Activated T-helper 17 cell treated with anti-CD3 and anti-CD28 coated beads, Interleukin-2, amount 50 U/mL, for 72 hours (primary cell): Measurements from ENCODE around the gene RGMA. TPM values are rescaled to one million over a fixed set of nuclear protein-coding genes. Genes with fewer than 3 reads are reported as not detected.
"Not testable (repeated sequence)": the region's sequence is repeated elsewhere in the genome, so short reads cannot be mapped to it uniquely, and the experiment has no call there.

Experiments used
- ATAC-seq: fragments of 150-1000 bp; cut with Tn5 transposase; replicated peaks from 2 replicates; pipeline ENCODE4 v1.10.0; 2021; ENCODE audit warnings: mild to moderate bottlenecking, moderate library complexity
- H3K27ac Mint-ChIP-seq: one replicate; pipeline ENCODE4 v1.8.0; 2022; ENCODE audit warnings: mixed read lengths
- H3K27me3 Mint-ChIP-seq: one replicate; pipeline ENCODE4 v1.8.0; 2022; ENCODE audit warnings: mixed read lengths
- H3K36me3 Mint-ChIP-seq: one replicate; pipeline ENCODE4 v1.8.0; 2022; ENCODE audit warnings: low read depth, mild to moderate bottlenecking, mixed read lengths
- H3K4me1 Mint-ChIP-seq: one replicate; pipeline ENCODE4 v1.8.0; 2022; ENCODE audit warnings: mixed read lengths
- H3K4me3 Mint-ChIP-seq: one replicate; pipeline ENCODE4 v1.8.0; 2022; ENCODE audit warnings: mild to moderate bottlenecking, mixed read lengths
- H3K9me3 Mint-ChIP-seq: one replicate; pipeline ENCODE4 v1.8.0; 2022; ENCODE audit warnings: mixed read lengths
- total RNA-seq, 2 donors: library from RNA; stranded (reverse); gene quantifications; one replicate each; pipeline ENCODE4 v1.2.3, GENCODE V29; 2022

RGMA gene
- total RNA-seq, 2 donors from 2014 or later = 0.15 to 0.26 TPM

DNA sequence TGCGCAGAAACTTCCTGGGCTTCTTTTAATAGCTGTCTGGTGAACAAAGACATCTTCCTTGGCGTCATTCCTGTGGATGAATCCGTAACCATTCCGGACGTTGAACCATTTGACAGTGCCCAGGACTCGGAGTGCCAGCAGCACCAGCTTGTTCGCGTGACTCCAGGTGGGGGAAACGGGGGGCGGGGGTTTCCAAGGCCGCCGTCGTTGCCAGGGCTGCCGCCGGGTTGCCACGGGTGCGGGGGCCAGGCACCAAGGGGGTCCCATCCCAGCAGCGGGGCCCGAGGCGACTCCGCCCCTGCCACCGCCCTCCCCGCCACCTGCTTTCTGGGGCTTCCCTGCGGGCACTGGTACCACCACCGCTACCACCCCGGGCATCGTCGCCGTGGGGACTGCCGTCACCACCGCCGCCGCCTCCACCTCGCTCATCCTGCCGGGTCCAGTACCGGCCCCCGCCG, 22.8 kb downstream of the RGMA start:
- H3K36me3 Mint-ChIP-seq = no peaks in the 10 kb centered on the region
- no peak for ATAC-seq
- no peak overlapping the region for H3K27ac Mint-ChIP-seq
- no peak overlapping the region for H3K4me3 Mint-ChIP-seq
- no peaks in the 10 kb centered on the region for H3K4me1 Mint-ChIP-seq
- H3K27me3 Mint-ChIP-seq = peaks cover 21% of the 10 kb centered on the region
- no peaks in the 10 kb centered on the region for H3K9me3 Mint-ChIP-seq

GRCh38 chr15:93065641-93066045, 23.4 kb downstream of the RGMA start:
- H3K36me3 Mint-ChIP-seq = no peaks in the 10 kb centered on the region
- H3K4me1 Mint-ChIP-seq = no peaks in the 10 kb centered on the region
- no peak for ATAC-seq
- peaks cover 17% of the 10 kb centered on the region for H3K27me3 Mint-ChIP-seq
- H3K27ac Mint-ChIP-seq = no peak overlapping the region
- no peak overlapping the region for H3K4me3 Mint-ChIP-seq
- H3K9me3 Mint-ChIP-seq = no peaks in the 10 kb centered on the region

- Mint-ChIP-seq H3K4me1 (no peaks in the 10 kb centered on the region), H3K27me3 (peaks cover 9% of the 10 kb centered on the region), H3K9me3 (no peaks in the 10 kb centered on the region), H3K36me3 (no peaks in the 10 kb centered on the region), H3K4me3 (no peak overlapping the region), H3K27ac (no peak overlapping the region)
- ATAC-seq = no peak
Observed at GRCh38 chr15:93063796-93064690, 25.0 kb downstream of the RGMA start.

GRCh38 chr15:93063262-93063671, 25.7 kb downstream of the RGMA start:
- ATAC-seq = no peak
- Mint-ChIP-seq H3K27ac (no peak overlapping the region), H3K9me3 (no peaks in the 10 kb centered on the region), H3K4me1 (no peaks in the 10 kb centered on the region), H3K4me3 (no peak overlapping the region), H3K36me3 (no peaks in the 10 kb centered on the region), H3K27me3 (peaks cover 8% of the 10 kb centered on the region)

- not testable (repeated sequence) for ATAC-seq, H3K4me1 Mint-ChIP-seq, H3K27ac Mint-ChIP-seq, H3K36me3 Mint-ChIP-seq, H3K9me3 Mint-ChIP-seq, H3K4me3 Mint-ChIP-seq, H3K27me3 Mint-ChIP-seq
Observed at GRCh38 chr15:93062628-93063261, 26.3 kb downstream of the RGMA start.

- no peaks in the 10 kb centered on the region for H3K4me1 Mint-ChIP-seq
- H3K36me3 Mint-ChIP-seq = no peaks in the 10 kb centered on the region
- ATAC-seq = no peak
- no peak overlapping the region for H3K27ac Mint-ChIP-seq
- no peaks in the 10 kb centered on the region for H3K9me3 Mint-ChIP-seq
- H3K4me3 Mint-ChIP-seq = no peak overlapping the region
- H3K27me3 Mint-ChIP-seq = peaks cover 6% of the 10 kb centered on the region
Observed at GRCh38 chr15:93060336-93061248, 28.4 kb downstream of the RGMA start.

DNA sequence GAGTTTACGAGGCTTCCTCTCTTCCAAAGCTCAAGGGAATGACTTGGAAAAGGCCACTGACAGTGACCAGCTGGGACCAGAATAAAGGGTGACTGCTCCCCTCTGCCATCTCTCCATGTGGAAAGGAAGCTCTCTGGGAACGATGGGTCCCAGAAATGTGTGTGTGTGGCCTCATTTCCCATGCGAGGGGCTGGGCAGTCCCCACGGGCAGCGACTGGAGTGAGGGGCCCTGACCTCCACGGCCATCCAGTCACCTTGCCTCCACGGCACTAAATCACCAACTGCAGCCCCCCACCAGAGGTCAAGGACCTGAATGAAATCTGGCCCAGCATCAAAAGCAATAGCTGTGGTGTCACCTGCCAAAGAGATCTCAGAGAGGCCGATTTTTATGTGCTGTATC, 29.6 kb downstream of the RGMA start:
- no peaks in the 10 kb centered on the region for H3K4me1 Mint-ChIP-seq
- H3K36me3 Mint-ChIP-seq = no peaks in the 10 kb centered on the region
- H3K4me3 Mint-ChIP-seq = no peak overlapping the region
- H3K9me3 Mint-ChIP-seq = no peaks in the 10 kb centered on the region
- H3K27ac Mint-ChIP-seq = no peak overlapping the region
- ATAC-seq = no peak
- H3K27me3 Mint-ChIP-seq = peaks cover 6% of the 10 kb centered on the region

GRCh38 chr15:93058904-93059427, 30.0 kb downstream of the RGMA start:
- Mint-ChIP-seq H3K9me3 (no peaks in the 10 kb centered on the region), H3K36me3 (no peaks in the 10 kb centered on the region), H3K27ac (no peak overlapping the region), H3K27me3 (peaks cover 6% of the 10 kb centered on the region), H3K4me3 (no peak overlapping the region), H3K4me1 (no peaks in the 10 kb centered on the region)
- ATAC-seq = no peak

GRCh38 chr15:93058128-93058527, 30.9 kb downstream of the RGMA start:
- peaks cover 6% of the 10 kb centered on the region for H3K27me3 Mint-ChIP-seq
- ATAC-seq = no peak
- no peaks in the 10 kb centered on the region for H3K4me1 Mint-ChIP-seq

GRCh38 chr15:93057618-93058017, 31.4 kb downstream of the RGMA start:
- Mint-ChIP-seq H3K27me3 (peaks cover 3% of the 10 kb centered on the region), H3K36me3 (no peaks in the 10 kb centered on the region), H3K27ac (no peak overlapping the region), H3K4me1 (no peaks in the 10 kb centered on the region), H3K4me3 (no peak overlapping the region), H3K9me3 (no peaks in the 10 kb centered on the region)
- no peak for ATAC-seq

More at GRCh38 chr15:93058128-93058527, 30.9 kb downstream of the RGMA start:
- Mint-ChIP-seq H3K36me3 (no peaks in the 10 kb centered on the region), H3K27ac (no peak overlapping the region), H3K4me3 (no peak overlapping the region), H3K9me3 (no peaks in the 10 kb centered on the region)

DNA sequence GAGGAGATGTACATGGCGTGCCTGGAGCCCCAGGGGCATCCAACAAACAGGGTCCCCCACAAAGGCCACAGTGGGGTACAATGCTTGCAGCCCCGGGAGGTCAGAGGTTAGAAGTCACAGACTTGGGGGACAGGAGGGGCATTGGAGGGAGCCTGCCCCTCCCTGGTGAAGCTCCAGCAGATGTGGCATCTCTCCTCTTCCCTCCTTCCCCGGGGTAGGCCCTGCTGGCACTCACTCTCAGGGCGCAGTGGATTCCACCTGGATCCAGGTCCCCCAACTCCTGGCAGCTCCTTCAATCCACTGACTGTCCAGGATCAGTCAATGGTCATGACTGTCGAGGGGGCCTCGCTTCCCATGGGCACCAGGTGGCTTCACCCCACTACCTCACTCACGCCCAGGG, 32.2 kb downstream of the RGMA start:
- Mint-ChIP-seq H3K27ac (no peak overlapping the region), H3K27me3 (no peaks in the 10 kb centered on the region), H3K9me3 (no peaks in the 10 kb centered on the region), H3K4me3 (no peak overlapping the region), H3K4me1 (no peaks in the 10 kb centered on the region), H3K36me3 (no peaks in the 10 kb centered on the region)
- no peak for ATAC-seq

GRCh38 chr15:93055211-93055610, 33.8 kb downstream of the RGMA start:
- H3K4me1 Mint-ChIP-seq = no peaks in the 10 kb centered on the region
- ATAC-seq = no peak
- no peaks in the 10 kb centered on the region for H3K36me3 Mint-ChIP-seq
- no peaks in the 10 kb centered on the region for H3K9me3 Mint-ChIP-seq
- H3K4me3 Mint-ChIP-seq = no peak overlapping the region
- H3K27me3 Mint-ChIP-seq = no peaks in the 10 kb centered on the region
- no peak overlapping the region for H3K27ac Mint-ChIP-seq

DNA sequence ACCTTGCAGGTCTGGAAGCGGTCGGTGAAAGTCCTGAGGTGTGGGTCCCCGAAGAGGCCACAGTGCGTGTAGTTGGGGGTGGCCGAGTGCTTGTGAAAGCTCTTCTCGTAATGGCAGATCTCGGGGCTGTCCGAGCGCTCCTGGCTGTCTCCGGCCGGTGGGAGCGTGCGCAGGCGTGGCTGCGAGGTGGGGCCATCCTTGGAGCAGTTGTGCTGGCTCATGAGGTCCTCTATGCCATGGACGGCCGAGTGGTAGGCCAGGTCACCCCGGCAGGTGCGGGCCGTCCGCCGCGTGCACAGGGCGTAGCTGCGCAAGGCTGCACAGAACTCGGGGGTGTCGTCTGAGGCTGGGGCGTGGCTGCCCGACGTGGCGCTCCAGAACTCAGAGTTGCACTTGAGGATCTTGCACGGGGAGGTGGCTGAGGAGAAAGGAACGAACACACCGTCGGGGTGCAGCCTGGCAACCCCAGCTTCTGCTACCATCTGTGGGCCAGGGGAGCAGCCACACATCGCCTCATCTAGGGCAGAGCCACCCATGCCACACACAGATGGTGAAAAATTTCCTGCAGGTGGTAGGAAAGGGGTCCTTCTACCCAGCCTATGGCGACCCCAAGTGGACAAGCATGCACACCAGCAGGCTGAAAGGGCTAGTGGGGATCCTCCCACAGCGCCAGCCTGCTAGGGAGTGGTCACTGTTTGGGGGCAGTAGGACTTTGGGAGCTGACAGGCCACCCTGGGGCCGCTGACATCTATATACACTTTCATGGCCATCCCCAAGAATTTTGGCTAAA, 36.7 kb downstream of the RGMA start:
- ATAC-seq = no peak
- H3K27ac Mint-ChIP-seq = no peak overlapping the region
- peaks cover 8% of the 10 kb centered on the region for H3K4me1 Mint-ChIP-seq
- no peaks in the 10 kb centered on the region for H3K9me3 Mint-ChIP-seq
- H3K27me3 Mint-ChIP-seq = no peaks in the 10 kb centered on the region
- no peak overlapping the region for H3K4me3 Mint-ChIP-seq
- no peaks in the 10 kb centered on the region for H3K36me3 Mint-ChIP-seq
